Heart left ventricle (tissue), 13 donors: ENCODE data around the gene STAG1.

Experiments
- POLR2A ChIP-seq, 2 donors: fragments of 450-650 bp; IDR thresholded peaks; one replicate each; pipeline ENCODE4 v1.6.1; 2017; ENCODE audit warnings: antibody characterized with exemption in 2 of 2, mild to moderate bottlenecking in 2 of 2, moderate library complexity in 2 of 2
- TF ChIP-seq, protein P1 (sequence below), 12 donors: fragments of 200-600 bp; sonication (generic) in 4 of 12; IDR thresholded peaks; one replicate each; pipeline versions ENCODE4 v1.5.0 to v1.8.0; 2018 to 2022; ENCODE audit warnings: antibody characterized with exemption in 12 of 12, mild to moderate bottlenecking in 5 of 12
- donor health status: ischemic (EF 13 %, LVEDD 7.1; RV severe dilation, severe dysfunction).
- donor health status: DM: no; HTN: yes; CAD: no.
- donor health status: DM: no; HTN: no; CAD: no.
- donor health status: ischemic (EF 25% LVEDD 6.9; RV normal size, moderate dysfunction).
- donor health status: ischemic (EF 25% LVEDD 5.7; RV mildly dilated, moderate dysfunction).
- donor health status: ischemic (EF 35%, LVEDD 5.7; RV mildly dilated, moderate dysfunction).
- donor health status: nonischemic (EF 11% LVEDD 7.7; RV severe dilation, severe dysfunction).
- donor health status: DM: yes; HTN: yes; CAD: no.
- donor health status: PGD.
- donor health status: ischemic (EF 29% LVEDD 5.4; RV normal size, mild dysfunction).
- donor health status: nonischemic (EF 23%, LVEDD 6.1; RV moderate dilation, normal function).

DNA sequence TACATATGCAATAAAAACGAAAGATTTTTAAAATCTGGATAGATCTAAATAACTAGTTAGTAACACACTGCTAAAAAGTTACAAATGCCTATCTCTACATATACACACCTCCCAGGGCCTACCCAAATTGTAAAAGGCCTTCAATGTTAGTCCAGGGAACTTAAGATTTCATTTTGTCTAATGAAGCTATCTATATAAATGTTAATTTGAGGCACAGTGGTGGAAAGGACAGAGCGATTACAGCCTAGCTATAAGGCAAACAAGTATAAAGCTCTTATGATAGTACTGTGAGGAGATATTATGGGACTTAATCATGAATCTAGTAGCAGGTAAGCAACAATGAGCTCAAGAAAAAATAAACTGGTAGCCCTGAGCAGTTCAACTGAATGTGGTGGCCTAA is 101.7 kb downstream of the STAG1 start:
- TF ChIP-seq, protein P1, sequence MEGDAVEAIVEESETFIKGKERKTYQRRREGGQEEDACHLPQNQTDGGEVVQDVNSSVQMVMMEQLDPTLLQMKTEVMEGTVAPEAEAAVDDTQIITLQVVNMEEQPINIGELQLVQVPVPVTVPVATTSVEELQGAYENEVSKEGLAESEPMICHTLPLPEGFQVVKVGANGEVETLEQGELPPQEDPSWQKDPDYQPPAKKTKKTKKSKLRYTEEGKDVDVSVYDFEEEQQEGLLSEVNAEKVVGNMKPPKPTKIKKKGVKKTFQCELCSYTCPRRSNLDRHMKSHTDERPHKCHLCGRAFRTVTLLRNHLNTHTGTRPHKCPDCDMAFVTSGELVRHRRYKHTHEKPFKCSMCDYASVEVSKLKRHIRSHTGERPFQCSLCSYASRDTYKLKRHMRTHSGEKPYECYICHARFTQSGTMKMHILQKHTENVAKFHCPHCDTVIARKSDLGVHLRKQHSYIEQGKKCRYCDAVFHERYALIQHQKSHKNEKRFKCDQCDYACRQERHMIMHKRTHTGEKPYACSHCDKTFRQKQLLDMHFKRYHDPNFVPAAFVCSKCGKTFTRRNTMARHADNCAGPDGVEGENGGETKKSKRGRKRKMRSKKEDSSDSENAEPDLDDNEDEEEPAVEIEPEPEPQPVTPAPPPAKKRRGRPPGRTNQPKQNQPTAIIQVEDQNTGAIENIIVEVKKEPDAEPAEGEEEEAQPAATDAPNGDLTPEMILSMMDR (IDR thresholded peaks at IDR 0.05) = no peak
- TF ChIP-seq POLR2A (IDR thresholded peaks at IDR 0.05) = no peak
